Measurements from ENCODE around the gene POLR3B.
A peak's percentile ranks its signal among the peaks of the same experiment; 100 is the strongest.

Gene POLR3B

DNA sequence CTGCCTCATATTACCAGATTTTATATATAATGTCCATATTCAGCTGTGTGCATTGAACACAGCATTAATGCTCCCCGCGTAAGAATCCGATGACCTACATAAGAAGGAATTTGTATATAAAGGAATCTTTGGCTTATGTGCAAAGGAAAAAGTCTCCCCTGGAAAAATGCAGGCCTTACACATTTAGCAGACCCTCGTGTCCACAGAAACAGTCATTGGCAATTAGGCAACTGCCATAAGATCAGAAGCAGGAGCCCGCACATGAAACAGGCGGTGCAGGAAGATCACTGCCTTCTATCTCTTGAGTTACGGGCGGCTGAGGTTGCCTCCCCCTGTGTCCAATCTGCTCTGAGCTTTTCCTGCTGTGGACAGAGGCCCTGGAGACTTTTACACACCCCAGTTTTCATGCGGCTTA is 162.1 kb downstream of the POLR3B start:
- H3K9me3 ChIP-seq (ENCODE audit: control insufficient read depth, insufficient read depth, low read length) = no peaks in the 10 kb centered on the region
- no peaks in the 10 kb centered on the region for H3K27me3 ChIP-seq (ENCODE audit: control insufficient read depth, insufficient read depth, low read length)
- H3K9ac ChIP-seq (ENCODE audit: low read depth, low read length) = peak overlapping the region; percentile 16
- no peaks in the 10 kb centered on the region for H3K4me1 ChIP-seq (ENCODE audit: control insufficient read depth, insufficient read depth, low read length)
- H3K36me3 ChIP-seq (ENCODE audit: control insufficient read depth, insufficient read depth, low read length) = no peaks in the 10 kb centered on the region
- no peak overlapping the region for H3K4me3 ChIP-seq (ENCODE audit: low read depth, low read length)

DNA sequence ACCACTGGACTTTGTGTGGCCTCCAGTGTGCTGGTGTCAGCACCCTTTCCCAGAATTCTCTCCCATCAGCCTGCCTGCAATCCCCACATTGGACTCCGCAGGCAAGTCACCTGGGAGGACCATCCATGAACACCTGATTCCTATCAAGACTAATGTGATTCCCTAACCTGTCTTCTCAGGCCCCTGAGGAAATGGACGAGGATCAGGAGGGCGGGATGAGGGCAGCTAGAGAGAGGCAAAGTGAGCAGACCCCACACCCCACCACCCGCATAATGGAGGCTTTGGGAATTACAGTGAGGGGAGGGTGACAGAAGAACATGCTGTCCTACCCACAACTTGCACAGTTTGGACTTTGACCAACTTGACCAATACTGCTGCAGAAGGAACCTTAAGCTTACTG is 164.4 kb downstream of the POLR3B start:
- Histone ChIP-seq H3K36me3 (ENCODE audit: control insufficient read depth, insufficient read depth, low read length) (no peaks in the 10 kb centered on the region), H3K9me3 (ENCODE audit: control insufficient read depth, insufficient read depth, low read length) (no peaks in the 10 kb centered on the region), H3K4me3 (ENCODE audit: low read depth, low read length) (no peak overlapping the region), H3K4me1 (ENCODE audit: control insufficient read depth, insufficient read depth, low read length) (no peaks in the 10 kb centered on the region), H3K9ac (ENCODE audit: low read depth, low read length) (no peak overlapping the region), H3K27me3 (ENCODE audit: control insufficient read depth, insufficient read depth, low read length) (no peaks in the 10 kb centered on the region)

DNA sequence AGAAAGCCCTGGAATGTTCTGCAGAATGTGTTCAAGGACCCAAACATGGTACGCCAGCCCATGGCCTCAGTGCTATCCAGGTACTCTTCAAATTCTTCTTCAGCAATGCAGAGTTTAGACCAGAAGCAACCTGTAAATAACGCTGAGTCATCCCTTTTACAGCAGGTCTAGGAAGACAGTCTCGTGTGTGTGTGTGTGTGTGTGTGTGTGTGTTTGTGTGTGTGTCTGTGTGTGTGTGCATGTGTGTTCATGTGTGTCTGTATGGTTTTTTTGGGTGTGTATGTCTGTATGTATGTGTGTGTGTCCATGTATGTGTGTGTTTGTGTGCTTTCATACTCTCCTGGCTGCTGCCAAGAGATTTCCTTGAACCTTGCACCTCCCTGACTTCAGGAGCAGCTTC is 165.2 kb downstream of the POLR3B start:
- H3K36me3 ChIP-seq (ENCODE audit: control insufficient read depth, insufficient read depth, low read length) = no peaks in the 10 kb centered on the region
- no peak overlapping the region for H3K4me3 ChIP-seq (ENCODE audit: low read depth, low read length)
- H3K9me3 ChIP-seq (ENCODE audit: control insufficient read depth, insufficient read depth, low read length) = no peaks in the 10 kb centered on the region
- no peaks in the 10 kb centered on the region for H3K27me3 ChIP-seq (ENCODE audit: control insufficient read depth, insufficient read depth, low read length)
- H3K4me1 ChIP-seq (ENCODE audit: control insufficient read depth, insufficient read depth, low read length) = no peaks in the 10 kb centered on the region
- H3K9ac ChIP-seq (ENCODE audit: low read depth, low read length) = no peak overlapping the region

DNA sequence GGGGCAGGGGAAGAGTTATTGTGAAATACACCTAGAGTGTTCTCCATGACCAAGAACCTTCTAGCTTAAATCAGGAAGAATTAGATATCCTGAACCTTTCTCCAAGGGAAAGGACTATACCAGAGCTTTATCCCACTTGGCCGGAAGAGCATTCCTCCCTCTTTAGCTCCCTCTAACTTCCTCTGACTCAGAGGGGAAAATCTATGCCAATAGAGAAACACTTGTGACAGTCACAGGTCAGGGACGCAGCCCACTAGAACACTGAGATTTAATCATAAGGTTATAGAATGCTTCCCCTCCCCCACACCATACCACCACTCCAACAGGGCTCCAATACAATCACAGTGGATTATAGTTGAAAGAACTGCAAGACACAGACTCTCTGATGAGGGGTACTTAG is 169.8 kb downstream of the POLR3B start:
- Histone ChIP-seq H3K9ac (ENCODE audit: low read depth, low read length) (no peak overlapping the region), H3K36me3 (ENCODE audit: control insufficient read depth, insufficient read depth, low read length) (no peaks in the 10 kb centered on the region), H3K4me1 (ENCODE audit: control insufficient read depth, insufficient read depth, low read length) (no peaks in the 10 kb centered on the region), H3K4me3 (ENCODE audit: low read depth, low read length) (no peak overlapping the region), H3K27me3 (ENCODE audit: control insufficient read depth, insufficient read depth, low read length) (no peaks in the 10 kb centered on the region), H3K9me3 (ENCODE audit: control insufficient read depth, insufficient read depth, low read length) (no peaks in the 10 kb centered on the region)

GRCh38 chr12:106541201-106541600 is 183.7 kb downstream of the POLR3B start:
- no peaks in the 10 kb centered on the region for H3K36me3 ChIP-seq (ENCODE audit: control insufficient read depth, insufficient read depth, low read length)
- H3K4me3 ChIP-seq (ENCODE audit: low read depth, low read length) = no peak overlapping the region
- no peak overlapping the region for H3K9ac ChIP-seq (ENCODE audit: low read depth, low read length)
- H3K27me3 ChIP-seq (ENCODE audit: control insufficient read depth, insufficient read depth, low read length) = no peaks in the 10 kb centered on the region
- H3K9me3 ChIP-seq (ENCODE audit: control insufficient read depth, insufficient read depth, low read length) = peaks cover 7% of the 10 kb centered on the region
- H3K4me1 ChIP-seq (ENCODE audit: control insufficient read depth, insufficient read depth, low read length) = no peaks in the 10 kb centered on the region

DNA sequence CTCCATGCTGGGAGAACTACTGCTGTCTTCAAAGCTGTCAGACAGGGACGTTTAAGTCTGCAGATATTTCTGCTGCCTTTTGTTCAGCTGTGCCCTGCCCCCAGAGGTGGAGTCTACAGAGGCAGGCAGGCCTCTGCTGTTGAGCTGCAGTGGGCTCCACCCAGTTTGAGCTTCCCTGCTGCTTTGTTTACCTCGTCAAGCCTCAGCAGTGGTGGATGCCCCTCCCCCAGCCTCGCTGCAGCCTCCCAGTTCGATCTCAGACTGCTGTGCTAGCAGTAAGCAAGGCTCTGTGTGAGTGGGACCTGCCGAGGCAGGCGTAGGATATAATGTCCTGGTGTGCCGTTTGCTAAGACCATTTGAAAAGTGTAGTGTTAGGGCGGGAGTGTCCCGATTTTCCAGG is 193.9 kb downstream of the POLR3B start:
- Histone ChIP-seq H3K27me3 (ENCODE audit: control insufficient read depth, insufficient read depth, low read length) (no peaks in the 10 kb centered on the region), H3K9me3 (ENCODE audit: control insufficient read depth, insufficient read depth, low read length) (peaks cover 10% of the 10 kb centered on the region), H3K9ac (ENCODE audit: low read depth, low read length) (no peak overlapping the region), H3K36me3 (ENCODE audit: control insufficient read depth, insufficient read depth, low read length) (peaks cover 2% of the 10 kb centered on the region), H3K4me1 (ENCODE audit: control insufficient read depth, insufficient read depth, low read length) (no peaks in the 10 kb centered on the region), H3K4me3 (ENCODE audit: low read depth, low read length) (no peak overlapping the region)

DNA sequence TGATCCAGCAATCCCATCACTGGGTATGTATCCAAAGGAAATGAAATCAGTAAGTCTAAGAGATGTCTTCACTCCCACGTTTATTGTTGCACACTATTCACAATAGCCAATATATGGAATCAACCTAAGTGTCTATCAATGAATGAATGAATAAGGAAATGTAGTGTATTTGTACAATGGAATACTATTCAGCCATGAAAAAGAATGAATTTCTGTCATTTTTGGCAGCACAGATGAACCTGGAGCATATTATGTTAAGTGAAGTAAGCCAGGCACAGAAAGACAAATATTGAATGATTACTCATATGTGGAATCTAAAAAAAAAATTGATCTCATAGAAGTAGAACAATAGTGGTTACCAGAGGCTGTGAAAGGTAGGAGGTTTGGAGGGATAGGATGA is 194.7 kb downstream of the POLR3B start:
- H3K4me1 ChIP-seq (ENCODE audit: control insufficient read depth, insufficient read depth, low read length) = no peaks in the 10 kb centered on the region
- H3K9ac ChIP-seq (ENCODE audit: low read depth, low read length) = no peak overlapping the region
- peaks cover 2% of the 10 kb centered on the region for H3K36me3 ChIP-seq (ENCODE audit: control insufficient read depth, insufficient read depth, low read length)
- no peak overlapping the region for H3K4me3 ChIP-seq (ENCODE audit: low read depth, low read length)
- H3K27me3 ChIP-seq (ENCODE audit: control insufficient read depth, insufficient read depth, low read length) = no peaks in the 10 kb centered on the region
- peaks cover 10% of the 10 kb centered on the region for H3K9me3 ChIP-seq (ENCODE audit: control insufficient read depth, insufficient read depth, low read length)
